ENCODE results near the gene ENTPD6.

The ENTPD6 gene

DNA sequence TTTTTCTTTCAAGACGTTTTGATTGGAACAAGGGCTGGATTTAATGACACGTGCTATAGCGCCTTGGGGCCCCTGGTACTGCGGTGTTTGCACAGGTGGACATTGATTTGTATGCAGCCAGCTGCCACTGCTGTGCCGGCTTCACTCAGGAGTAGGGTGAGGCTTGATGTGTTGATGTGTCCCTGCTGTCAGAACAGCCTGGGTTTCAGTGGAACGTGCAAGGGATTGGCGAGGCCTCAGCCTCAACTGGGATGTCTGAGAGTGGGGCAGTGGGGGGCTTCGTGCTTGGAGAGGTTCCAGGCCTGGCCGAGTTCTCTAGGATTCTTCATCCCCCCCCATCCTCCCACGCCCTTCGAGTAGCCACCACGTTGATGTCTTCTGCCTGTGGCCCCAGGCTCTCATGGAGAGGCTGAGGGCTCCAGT, 75.3 kb downstream of the ENTPD6 start:
- TF ChIP-seq ZNF274 (IDR thresholded peaks at IDR 0.05; ENCODE audit: low read depth, low read length), result no peak

DNA sequence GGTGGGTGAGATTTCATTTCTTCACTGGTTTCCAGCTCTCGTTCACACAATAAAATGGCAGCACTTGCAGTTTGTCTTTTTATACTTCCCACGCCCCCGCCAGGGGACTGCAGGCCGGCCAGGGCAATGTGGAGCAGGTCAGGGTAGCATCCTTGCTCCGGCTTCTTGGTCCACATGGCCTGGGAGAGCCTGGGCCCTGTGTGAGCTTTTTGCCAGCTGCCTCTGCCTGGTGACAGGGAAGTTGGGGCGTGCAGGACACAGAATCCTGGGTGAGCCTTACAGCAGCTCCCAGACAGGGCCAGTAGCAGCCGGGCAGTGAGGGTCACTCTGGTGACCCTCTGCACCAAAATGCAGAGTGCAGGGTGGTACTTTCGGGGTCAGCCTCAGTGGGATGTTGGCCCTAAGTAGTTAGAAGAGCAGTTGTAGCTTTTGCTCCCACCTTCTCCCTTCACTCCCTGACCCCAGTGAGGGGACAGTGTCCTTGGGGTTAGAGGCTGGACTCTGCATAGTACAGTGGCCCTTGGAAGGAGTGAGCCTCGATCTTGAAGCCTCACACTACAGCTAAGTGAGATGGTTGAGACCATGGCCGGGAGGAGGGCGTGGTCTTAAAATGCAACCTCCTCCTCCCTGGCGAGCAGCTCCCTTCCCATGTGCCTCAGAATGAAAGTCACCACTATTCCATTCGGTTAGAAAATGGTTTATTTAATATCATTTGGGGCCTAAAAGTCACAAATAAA, 76.1 kb downstream of the ENTPD6 start:
- no peak overlapping the region for H3K4me3 ChIP-seq (ENCODE audit: low read length)
- TF ChIP-seq ZNF274 (IDR thresholded peaks at IDR 0.05; ENCODE audit: low read depth, low read length), result no peak

More for the DNA sequence above, 75.3 kb downstream of the ENTPD6 start:
- H3K4me3 ChIP-seq (ENCODE audit: low read length), result no peak overlapping the region

DNA sequence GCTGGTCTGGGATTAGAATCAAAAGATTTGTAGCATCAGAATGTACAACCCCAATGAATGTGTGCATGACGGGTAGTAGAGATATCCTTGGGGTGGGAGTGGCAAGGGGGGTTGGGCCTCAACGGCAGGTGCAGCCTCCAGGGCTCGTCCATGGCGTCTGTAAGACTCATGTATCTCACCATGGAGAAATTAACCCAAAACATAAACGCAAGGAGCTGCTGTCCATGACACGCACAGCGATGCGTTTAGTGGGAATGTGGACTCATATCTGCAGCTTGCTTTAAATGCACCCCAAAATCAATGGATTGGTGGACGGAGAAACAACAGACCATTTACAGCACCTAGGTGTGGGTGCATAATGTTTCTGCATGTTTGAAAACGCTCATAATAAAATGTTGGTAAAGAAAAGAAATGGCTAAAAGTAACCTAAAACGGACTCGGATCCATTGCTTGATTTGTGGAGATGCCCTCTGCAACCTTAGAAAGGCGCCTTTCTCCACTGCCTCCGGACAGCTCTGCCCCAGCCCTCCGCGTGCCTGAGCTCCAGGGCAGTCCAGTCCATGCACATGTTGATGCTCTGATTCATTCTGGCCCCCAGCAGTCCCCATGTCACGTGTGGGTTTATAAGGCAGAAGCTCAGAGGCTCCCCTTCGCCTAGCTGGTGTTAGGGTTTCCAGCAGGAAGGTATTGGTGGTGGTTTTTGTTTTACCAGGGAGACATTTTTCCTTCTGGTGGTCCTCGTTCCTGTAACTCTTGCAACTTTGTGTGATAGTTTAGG, 76.9 kb downstream of the ENTPD6 start:
- no peak for TF ChIP-seq ZNF274 (IDR thresholded peaks at IDR 0.05; ENCODE audit: low read depth, low read length)
- H3K4me3 ChIP-seq (ENCODE audit: low read length), result no peak overlapping the region

DNA sequence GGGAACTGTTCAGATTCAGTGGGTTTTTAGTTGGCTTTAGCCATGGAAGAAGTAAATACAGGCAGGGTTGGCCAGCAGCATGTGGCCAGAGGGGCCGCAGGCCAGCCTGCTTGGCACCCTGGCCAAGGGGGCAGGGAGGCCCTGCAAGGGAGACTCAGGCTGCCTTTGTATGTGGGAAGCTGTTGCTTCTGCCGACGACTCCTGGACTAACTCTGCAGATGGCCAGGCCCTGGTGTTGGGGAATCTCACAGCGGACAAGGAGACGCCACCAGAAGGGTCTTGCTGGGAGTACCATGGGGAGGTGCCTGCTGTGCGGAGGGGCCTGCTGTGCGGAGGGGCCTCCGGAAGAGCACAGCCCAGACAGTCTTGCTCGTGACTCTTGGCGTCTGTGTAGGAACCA, 77.5 kb downstream of the ENTPD6 start:
- no peak overlapping the region for H3K4me3 ChIP-seq (ENCODE audit: low read length)
- no peak for TF ChIP-seq ZNF274 (IDR thresholded peaks at IDR 0.05; ENCODE audit: low read depth, low read length)

DNA sequence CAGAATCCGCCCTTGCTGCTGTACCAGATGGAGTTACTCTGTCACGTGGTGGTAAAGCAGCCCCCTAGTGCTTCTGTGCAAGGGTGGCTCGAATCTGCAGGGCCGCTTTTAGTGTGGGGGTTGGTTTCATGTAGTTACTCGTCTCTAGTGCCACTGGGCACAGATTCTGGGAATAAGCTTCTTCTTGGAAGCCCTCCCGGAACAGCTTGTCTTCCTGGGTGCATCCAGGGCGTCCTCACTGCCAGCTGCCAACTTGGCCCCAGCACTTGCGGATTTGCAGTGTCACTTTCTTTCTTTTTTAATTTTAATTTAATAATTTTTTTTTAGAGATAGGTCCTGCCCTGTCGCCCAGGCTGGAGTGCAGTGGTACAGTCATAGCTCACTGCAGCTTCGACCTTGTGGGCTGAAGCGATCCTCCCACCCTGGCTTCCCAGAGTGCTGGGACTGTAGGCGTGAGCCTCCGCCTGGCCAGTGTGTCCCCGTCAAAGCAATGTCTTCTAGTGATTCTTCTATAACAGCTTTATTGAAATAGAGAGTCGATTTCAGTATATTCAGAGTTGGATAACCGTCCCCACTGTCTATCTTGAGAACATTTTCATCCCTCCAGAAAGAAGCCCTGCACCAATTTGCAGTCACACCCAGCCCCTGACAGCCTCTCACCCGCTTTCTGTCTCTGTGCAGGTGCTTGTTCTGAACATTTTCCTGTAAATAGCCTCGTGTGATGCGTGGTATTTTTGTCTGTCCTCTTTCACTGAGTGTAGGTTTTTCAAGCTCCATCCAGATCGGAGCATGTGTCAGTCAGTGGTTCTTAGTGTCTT, 78.2 kb downstream of the ENTPD6 start:
- no peak for TF ChIP-seq ZNF274 (IDR thresholded peaks at IDR 0.05; ENCODE audit: low read depth, low read length)
- H3K4me3 ChIP-seq (ENCODE audit: low read length), result no peak overlapping the region

DNA sequence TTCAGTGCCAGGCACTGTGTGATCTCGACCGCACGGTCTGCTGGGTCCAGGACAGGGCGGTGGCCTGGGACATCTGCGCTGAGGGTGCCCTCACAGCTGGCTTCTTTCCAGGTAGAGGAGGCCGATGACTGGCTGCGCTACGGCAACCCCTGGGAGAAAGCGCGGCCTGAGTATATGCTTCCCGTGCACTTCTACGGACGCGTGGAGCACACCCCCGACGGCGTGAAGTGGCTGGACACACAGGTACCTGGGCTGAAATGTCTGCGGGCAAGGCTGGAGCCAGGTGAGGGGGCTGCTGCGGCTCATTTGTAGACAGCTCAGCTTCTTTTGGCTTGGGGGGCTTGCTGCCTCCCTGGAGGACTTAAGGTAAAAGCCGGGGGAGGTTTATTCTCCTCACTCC, 79.0 kb downstream of the ENTPD6 start:
- no peak for TF ChIP-seq ZNF274 (IDR thresholded peaks at IDR 0.05; ENCODE audit: low read depth, low read length)
- H3K4me3 ChIP-seq (ENCODE audit: low read length), result no peak overlapping the region

DNA sequence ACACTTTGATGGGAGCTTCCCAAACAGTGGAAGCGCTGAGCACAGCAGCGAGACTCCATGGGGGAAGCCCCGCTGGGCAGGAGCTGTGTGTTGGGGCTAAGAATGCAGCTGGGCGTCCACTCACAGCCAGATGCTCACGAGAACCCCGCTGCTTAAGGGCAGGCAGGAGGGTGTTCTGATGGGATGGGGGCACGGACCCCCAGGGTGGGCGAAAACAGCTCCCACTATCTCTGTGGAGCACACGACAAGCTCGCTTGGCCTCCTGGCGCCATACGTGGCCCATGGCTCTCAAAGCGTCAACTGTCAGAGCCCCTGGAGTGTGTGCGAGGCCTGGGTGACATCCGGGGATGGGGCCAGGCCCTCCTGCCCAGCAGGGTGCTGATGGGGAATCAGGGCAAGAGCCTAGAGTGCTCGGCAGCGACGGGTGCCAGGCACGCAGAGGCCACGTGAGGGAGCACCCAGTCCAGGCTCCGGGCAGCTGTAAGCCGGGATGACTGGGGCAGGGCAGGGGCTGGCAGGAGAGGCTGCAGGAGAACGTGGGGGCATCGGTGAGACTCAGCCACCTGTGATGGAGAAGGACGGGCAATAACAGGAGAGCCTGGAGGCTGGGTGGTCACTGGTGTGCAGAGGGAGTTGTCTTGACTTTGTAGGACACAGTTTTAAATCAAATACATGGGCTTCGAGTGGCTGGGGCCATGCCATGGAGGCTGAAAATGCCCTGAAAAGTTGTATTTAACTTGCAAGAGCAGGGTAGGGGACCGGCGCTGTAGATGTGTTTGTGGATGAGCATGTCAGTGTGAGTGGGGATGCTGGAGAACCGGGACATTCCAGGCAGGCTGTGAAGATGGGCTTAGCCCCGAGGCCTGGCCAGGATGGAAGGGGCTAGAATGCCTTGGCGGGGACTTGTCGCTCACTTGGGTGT, 79.6 kb downstream of the ENTPD6 start:
- no peak for TF ChIP-seq ZNF274 (IDR thresholded peaks at IDR 0.05; ENCODE audit: low read depth, low read length)
- H3K4me3 ChIP-seq (ENCODE audit: low read length), result no peak overlapping the region

DNA sequence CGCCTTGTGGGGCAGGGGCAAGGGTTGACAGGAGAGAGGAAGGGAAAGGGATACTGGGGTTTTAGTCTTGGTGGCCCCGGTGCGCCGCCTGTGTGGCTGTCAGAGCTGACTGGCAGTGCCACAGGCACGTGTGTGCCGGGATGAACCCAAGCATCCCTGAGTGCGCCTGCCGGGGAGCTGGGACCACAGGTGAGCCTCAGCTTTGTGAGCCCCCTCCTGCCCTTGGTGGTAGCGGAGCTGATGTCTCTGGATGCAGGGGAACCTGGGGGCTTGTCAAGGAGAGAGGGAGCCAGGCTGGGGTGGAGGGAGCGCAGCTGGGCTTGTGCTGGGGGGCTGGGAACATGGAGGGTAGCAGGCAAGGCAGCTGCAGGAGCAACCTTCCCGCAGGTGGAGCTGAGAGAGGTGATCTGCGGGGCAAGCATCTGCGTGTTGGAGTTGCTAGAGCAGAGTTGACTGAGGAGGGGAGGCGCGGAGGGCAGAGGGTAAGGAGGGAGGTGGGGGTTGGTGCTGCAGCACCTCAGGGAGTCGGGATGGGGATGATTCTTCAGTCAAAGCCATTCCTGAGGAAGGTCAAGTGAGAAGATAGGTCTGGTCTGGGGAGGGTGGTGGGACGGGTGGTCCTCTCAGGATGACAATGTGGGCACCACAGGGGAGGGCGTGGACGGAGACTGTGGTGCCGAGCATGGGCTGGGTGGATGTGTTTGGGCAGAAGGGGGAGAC, 80.5 kb downstream of the ENTPD6 start:
- no peak overlapping the region for H3K4me3 ChIP-seq (ENCODE audit: low read length)
- TF ChIP-seq ZNF274 (IDR thresholded peaks at IDR 0.05; ENCODE audit: low read depth, low read length), result no peak

Measured in GM08714 (cell line).